Dendritic cell treated with granulocyte-macrophage colony-stimulating factor and Interleukin-4, amounts not matched to agents 40 ng/mL and 50 ng/mL, for 4 days (primary cell): Measurements from ENCODE around the gene CLDN3.
"Not testable (repeated sequence)": the region's sequence is repeated elsewhere in the genome, so short reads cannot be mapped to it uniquely, and the experiment has no call there.

ENCODE experiments used
- H3K27ac Mint-ChIP-seq: one replicate; pipeline ENCODE4 v1.8.0; 2022; ENCODE audit warnings: mild to moderate bottlenecking, mixed read lengths
- H3K27me3 Mint-ChIP-seq: one replicate; pipeline ENCODE4 v1.8.0; 2022; ENCODE audit warnings: mild to moderate bottlenecking, mixed read lengths
- H3K36me3 Mint-ChIP-seq: one replicate; pipeline ENCODE4 v1.8.0; 2022; ENCODE audit warnings: low read depth, mixed read lengths
- H3K4me1 Mint-ChIP-seq: one replicate; pipeline ENCODE4 v1.8.0; 2022; ENCODE audit warnings: low read depth, mixed read lengths
- H3K4me3 Mint-ChIP-seq: one replicate; pipeline ENCODE4 v1.8.0; 2022; ENCODE audit warnings: mild to moderate bottlenecking, moderate library complexity, mixed read lengths
- H3K9me3 Mint-ChIP-seq: one replicate; pipeline ENCODE4 v1.8.0; 2022; ENCODE audit warnings: mixed read lengths
- intact Hi-C: fragments of 100-400 bp; cut with micrococcal nuclease; formaldehyde crosslinking; loops from one replicate; pipeline ENCODE4 v1.15.0; 2022

Gene CLDN3, protein sequence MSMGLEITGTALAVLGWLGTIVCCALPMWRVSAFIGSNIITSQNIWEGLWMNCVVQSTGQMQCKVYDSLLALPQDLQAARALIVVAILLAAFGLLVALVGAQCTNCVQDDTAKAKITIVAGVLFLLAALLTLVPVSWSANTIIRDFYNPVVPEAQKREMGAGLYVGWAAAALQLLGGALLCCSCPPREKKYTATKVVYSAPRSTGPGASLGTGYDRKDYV

DNA sequence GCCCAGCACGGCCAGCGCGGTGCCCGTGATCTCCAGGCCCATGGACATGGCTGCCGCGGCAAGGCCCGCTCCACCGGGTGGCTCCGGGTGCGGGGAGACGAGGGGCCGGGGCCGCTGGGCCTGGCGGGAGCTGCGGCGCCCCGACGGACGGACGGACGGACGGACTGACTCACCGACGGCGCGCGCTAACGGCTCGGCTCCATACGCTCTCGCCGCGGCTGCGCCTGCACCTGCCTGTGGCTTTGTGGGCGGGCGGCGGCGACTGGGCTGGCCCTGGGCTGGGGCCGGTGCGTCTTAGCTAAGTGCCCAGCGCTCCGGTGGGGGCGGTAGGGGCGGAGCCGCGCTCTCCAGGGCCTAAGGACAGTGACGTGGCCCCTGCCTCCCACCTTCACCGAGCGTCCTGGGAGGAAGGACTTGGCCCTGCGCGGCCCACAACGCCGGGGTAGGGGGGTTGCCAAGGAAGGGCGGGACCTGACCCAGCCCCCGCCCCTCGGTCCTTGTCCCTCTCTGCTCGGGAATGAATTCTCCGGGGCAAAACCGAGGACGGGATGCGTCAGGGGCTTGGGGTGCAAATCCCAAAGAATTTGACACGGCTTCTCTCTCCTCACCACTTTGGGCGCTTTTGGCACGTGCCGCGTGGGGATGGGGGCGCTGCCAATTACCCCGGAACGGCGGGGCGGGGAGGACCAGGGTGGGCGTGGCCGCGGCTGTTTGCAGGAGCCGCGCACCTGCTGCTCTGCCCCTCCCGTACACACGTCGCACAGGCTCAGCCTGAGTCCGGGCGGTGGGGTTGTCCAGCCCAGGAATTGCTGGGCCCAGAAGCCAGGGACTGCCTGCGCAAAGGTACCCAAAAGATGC lies at the start of gene CLDN3:
Gene CLDN3 (minus strand): TSS at position 269 of the 858 bp plus-strand sequence. CDS start 221 bp downstream, at position 48.
- Mint-ChIP-seq H3K9me3 (no peaks in the 10 kb centered on the region), H3K36me3 (no peaks in the 10 kb centered on the region), H3K27me3 (peaks cover 76% of the 10 kb centered on the region), H3K4me3 (peak within 1 kb of the TSS; percentile 21), H3K27ac (no peak within 1 kb of the TSS), H3K4me1 (peaks cover 28% of the 10 kb centered on the region)
- intact Hi-C loops, result no loop called here

DNA sequence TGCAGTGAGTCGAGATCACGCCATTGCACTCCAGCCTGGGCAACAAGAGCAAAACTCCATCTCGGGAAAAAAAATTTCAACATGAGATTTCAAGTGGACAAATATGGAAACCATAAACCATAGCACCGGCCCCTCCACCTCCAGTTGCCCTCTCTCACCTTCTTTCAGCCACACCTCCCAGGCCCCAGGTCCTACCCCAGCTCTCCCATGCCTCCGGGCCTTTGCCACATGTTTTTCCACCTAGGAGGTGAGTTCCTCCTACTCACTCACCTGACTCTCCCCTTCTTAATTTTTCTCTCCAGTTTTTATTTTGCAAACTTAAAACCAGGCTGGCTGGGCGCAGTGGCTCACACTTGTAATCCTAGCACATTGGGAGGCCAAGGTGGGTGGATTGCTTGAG lies 47.1 kb upstream of the CLDN3 start:
- Mint-ChIP-seq H3K27me3 (peaks cover 43% of the 10 kb centered on the region), H3K36me3 (no peaks in the 10 kb centered on the region), H3K4me3 (no peak overlapping the region), H3K4me1 (peaks cover 20% of the 10 kb centered on the region), H3K9me3 (no peaks in the 10 kb centered on the region), H3K27ac (peak overlapping the region; percentile 70)
- intact Hi-C loops, result no loop called here

DNA sequence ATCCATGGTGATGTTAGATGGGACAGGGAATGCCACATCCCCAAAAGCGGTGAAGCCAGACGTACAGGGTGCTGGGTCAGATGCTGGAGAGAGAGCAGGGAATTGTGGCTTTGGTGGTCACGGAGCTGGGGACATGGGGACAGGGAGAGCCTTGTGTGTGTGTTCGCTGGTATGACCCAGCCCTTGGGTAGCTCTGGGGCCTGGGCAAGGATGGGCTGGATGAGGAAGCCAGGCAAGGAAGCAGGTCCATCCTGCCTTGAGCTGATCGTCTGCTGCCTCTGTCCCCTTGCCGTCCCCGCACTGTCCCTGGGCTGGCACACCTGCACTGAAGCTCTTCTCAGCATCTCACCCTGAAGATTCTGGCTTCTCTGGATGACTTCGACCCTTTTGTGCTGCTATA lies 45.4 kb upstream of the CLDN3 start:
- Mint-ChIP-seq H3K27ac (no peak overlapping the region), H3K4me1 (peaks cover 13% of the 10 kb centered on the region), H3K4me3 (no peak overlapping the region), H3K36me3 (no peaks in the 10 kb centered on the region), H3K9me3 (no peaks in the 10 kb centered on the region), H3K27me3 (peaks cover 45% of the 10 kb centered on the region)
- intact Hi-C loops, result no loop called here

DNA sequence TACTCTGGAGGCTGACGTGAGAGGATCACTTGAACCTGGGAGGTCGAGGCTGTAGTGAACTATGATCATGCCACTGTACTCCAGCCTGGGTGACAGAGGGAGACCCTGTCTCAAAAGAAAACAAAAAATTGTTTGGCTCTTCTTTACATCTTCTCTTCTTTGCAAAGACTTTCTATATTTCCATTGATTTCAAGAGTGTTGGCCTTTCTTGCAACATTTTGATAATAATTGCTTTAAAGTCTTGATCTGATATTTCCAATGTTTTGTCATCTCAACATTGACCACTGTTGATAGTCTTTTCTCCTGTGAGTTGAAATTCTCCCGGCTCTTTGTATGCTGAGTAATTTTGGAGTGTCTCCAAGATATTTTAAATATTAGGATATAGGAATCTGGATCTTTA lies 42.9 kb upstream of the CLDN3 start:
- H3K4me1 Mint-ChIP-seq, result peaks cover 7% of the 10 kb centered on the region
- intact Hi-C loops, result no loop called here
- no peak overlapping the region for H3K4me3 Mint-ChIP-seq
- H3K27ac Mint-ChIP-seq, result no peak overlapping the region
- no peaks in the 10 kb centered on the region for H3K36me3 Mint-ChIP-seq
- H3K27me3 Mint-ChIP-seq, result peaks cover 39% of the 10 kb centered on the region
- H3K9me3 Mint-ChIP-seq, result no peaks in the 10 kb centered on the region

DNA sequence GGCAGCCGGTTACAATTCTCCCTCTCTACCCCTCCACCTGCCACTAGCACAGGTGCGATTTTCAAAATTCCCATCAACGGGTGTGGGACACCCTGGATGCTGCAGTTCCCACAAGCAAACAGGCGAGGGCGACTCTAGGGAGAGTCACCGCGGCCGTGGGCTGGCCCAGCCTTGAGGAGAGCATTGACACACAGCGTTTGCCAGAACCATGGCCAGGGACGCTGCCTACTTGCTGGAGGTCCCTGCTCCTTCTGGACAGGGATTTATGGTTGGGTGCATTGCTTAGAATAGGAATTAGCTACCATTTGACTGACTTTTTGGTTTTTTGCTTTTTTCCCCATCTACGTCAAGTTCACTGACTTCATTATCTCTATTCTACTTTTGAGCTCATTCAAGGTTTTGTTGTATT lies 41.7 kb upstream of the CLDN3 start:
- Mint-ChIP-seq H3K9me3 (no peaks in the 10 kb centered on the region), H3K27ac (peak overlapping the region; percentile 28), H3K36me3 (no peaks in the 10 kb centered on the region), H3K4me1 (no peaks in the 10 kb centered on the region), H3K27me3 (peaks cover 34% of the 10 kb centered on the region), H3K4me3 (no peak overlapping the region)
- intact Hi-C loops, result loop anchor here (1.0 kb wide), 1 partner anchor 44 kb away; no protein-coding TSS in a partner anchor

DNA sequence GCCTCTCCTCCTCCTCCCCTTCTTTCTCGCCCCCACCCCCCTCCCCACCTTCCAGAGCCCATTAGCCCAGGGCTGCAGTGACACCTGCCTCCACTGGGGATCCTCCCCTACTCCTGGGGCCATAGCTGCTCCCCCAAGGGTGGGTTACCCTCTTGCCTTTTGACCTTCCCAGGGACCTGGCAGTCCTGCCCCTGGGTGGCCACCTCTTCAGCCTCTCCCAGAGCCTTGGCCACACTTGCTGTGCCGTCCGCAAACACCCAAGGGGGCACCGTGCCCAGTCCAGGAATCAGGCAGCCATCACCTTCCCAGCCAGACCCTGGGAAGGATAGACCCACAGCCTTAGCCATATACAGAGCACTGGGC lies 40.9 kb upstream of the CLDN3 start:
- intact Hi-C loops, result loop anchor here (1.0 kb wide), 1 partner anchor 44 kb away; no protein-coding TSS in a partner anchor
- no peaks in the 10 kb centered on the region for H3K4me1 Mint-ChIP-seq
- H3K4me3 Mint-ChIP-seq, result no peak overlapping the region
- H3K27me3 Mint-ChIP-seq, result peaks cover 34% of the 10 kb centered on the region
- H3K9me3 Mint-ChIP-seq, result no peaks in the 10 kb centered on the region
- no peaks in the 10 kb centered on the region for H3K36me3 Mint-ChIP-seq
- H3K27ac Mint-ChIP-seq, result peak overlapping the region; percentile 28

DNA sequence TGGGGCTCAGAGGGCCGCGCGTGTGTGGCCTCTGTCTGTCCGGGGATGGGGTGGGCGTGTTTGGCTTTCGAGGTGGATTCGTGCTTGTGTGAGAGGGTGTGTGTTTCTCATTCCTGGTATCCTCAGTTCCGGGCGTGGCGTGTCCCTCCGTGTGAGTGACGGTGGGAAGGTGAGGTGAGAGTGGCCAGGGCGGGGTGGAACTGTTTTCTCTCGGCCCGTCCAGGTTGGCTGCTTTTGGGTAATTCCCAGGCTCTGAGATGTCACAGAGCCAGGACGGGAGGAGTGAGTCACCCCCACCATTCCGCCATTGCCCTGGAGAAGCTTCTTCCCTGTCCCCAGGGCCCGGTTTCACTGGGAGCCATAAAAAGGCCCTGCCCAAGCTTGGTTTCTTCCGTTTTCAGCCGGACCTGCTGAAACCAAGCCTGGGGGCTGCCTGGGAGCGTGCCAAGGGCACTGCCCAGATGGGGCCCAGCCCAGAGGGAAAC lies 39.4 kb upstream of the CLDN3 start:
- Mint-ChIP-seq H3K9me3 (no peaks in the 10 kb centered on the region), H3K27me3 (peaks cover 33% of the 10 kb centered on the region), H3K4me3 (no peak overlapping the region), H3K4me1 (no peaks in the 10 kb centered on the region), H3K27ac (peak overlapping the region; percentile 4), H3K36me3 (no peaks in the 10 kb centered on the region)
- intact Hi-C loops, result no loop called here

DNA sequence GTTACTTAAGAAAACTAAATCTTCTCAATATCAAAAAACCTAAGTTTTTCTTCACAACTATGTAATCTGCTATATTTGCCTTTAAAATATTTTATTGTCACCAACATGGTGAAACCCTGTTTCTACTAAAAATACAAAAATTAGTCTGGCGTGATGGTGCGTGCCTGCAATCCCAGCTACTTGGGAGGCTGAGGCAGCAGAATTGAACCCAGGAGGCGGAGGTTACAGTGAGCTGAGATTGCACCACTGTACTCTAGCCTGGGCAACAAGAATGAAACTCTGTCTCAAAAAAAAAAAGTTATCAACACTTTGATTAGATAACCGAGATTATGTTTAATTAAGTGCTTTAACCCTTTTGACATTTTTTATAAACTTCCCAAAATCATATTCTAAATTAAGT lies 32.4 kb upstream of the CLDN3 start:
- Mint-ChIP-seq H3K4me1 (no peaks in the 10 kb centered on the region), H3K27me3 (peaks cover 31% of the 10 kb centered on the region), H3K36me3 (no peaks in the 10 kb centered on the region), H3K27ac (no peak overlapping the region), H3K9me3 (no peaks in the 10 kb centered on the region), H3K4me3 (no peak overlapping the region)
- intact Hi-C loops, result no loop called here

DNA sequence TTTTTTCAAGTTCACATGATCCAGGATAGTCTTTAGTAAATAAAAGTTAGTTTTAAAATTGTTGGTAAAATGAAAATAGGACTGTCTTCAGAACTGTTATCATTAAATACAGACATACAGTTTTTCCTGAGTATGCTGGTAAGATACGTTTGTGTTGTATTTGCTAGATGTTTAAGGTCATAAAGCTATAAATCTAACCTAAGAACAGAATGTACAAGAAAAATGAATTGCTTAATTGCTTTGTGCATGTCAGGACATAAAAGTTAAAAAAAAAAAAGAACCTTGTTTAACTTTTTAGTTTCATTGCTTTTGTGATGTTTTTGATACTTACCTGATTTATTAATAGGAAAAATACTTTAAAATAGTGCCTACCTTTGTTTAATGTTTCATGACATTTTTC lies 31.5 kb upstream of the CLDN3 start:
- H3K36me3 Mint-ChIP-seq, result no peaks in the 10 kb centered on the region
- H3K9me3 Mint-ChIP-seq, result no peaks in the 10 kb centered on the region
- intact Hi-C loops, result no loop called here
- H3K4me3 Mint-ChIP-seq, result no peak overlapping the region
- H3K27me3 Mint-ChIP-seq, result peaks cover 29% of the 10 kb centered on the region
- H3K27ac Mint-ChIP-seq, result no peak overlapping the region
- H3K4me1 Mint-ChIP-seq, result no peaks in the 10 kb centered on the region

DNA sequence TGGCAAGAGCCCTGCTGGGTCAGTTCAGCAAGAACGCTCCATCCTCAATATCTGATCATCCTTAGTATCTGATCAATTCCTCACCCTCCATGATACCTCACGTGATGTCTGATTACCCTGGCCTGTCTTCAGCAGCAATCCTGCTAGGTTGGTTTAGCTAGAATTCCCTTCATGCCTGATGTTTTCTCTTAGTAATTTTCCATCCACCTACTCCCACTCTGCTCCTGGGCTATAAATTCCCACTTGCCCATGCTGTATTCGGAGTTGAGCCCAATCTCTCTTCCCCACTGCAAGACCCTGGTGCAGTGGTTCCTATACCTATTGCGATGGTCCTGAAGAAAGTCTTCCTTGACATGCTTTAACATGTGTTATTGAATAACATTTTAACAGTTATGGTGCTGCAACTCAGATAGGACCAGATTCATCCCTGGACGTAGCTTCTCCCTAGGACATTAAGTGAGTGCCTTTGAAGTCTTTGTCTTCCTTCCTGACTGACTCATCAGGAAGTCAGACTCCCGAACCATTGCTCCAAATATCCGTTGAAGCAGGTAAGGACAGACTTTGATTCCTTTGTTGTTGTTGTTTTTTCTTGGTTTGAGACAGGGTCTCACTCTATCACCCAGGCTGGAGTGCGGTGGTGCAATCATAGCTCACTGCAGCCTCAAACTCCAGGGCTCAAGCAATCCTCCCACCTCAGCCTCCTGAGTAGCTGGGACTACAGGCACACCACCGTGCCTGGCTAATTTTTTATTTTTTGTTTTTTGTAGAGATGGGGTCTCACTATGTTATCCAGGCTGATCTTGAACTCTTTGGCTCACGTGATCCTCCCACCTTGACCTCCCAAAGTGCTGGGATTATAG lies 29.4 kb upstream of the CLDN3 start:
- Mint-ChIP-seq H3K4me3 (no peak overlapping the region), H3K36me3 (no peaks in the 10 kb centered on the region), H3K27me3 (peaks cover 26% of the 10 kb centered on the region), H3K27ac (no peak overlapping the region), H3K9me3 (no peaks in the 10 kb centered on the region), H3K4me1 (no peaks in the 10 kb centered on the region)
- intact Hi-C loops, result loop anchor here (10.0 kb wide), 1 partner anchor 225 kb away; the partner anchor contains the start of gene ELN

DNA sequence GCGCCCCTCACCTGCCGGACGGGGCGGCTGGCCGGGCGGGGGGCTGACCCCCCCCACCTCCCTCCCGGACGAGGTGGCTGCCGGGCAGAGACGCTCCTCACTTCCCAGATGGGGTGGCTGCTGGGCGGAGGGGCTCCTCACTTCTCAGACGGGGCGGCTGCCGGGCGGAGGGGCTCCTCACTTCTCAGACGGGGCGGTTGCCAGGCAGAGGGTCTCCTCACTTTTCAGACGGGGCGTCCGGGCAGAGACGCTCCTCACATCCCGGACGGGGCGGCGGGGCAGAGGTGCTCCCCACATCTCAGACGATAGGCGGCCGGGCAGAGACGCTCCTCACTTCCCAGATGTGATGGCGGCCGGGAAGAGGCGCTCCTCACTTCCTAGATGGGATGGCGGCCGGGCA lies 27.1 kb upstream of the CLDN3 start:
- not testable (repeated sequence) for H3K36me3 Mint-ChIP-seq, H3K27ac Mint-ChIP-seq, H3K4me1 Mint-ChIP-seq, H3K4me3 Mint-ChIP-seq, H3K9me3 Mint-ChIP-seq
- intact Hi-C loops, result loop anchor here (10.0 kb wide), 1 partner anchor 228 kb away; the partner anchor contains the start of gene ELN
- peaks cover 27% of the 10 kb centered on the region for H3K27me3 Mint-ChIP-seq

DNA sequence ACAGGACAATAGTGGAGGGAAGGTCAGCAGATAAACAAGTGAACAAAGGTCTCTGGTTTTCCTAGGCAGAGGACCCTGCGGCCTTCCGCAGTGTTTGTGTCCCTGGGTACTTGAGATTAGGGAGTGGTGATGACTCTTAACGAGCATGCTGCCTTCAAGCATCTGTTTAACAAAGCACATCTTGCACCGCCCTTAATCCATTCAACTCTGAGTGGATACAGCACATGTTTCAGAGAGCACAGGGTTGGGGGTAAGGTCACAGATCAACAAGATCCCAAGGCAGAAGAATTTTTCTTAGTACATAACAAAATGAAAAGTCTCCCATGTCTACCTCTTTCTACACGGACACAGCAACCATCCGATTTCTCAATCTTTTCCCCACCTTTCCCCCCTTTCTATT lies 26.6 kb upstream of the CLDN3 start:
- not testable (repeated sequence) for H3K4me1 Mint-ChIP-seq, H3K9me3 Mint-ChIP-seq, H3K27ac Mint-ChIP-seq, H3K4me3 Mint-ChIP-seq, H3K36me3 Mint-ChIP-seq
- intact Hi-C loops, result loop anchor here (10.0 kb wide), 1 partner anchor 228 kb away; the partner anchor contains the start of gene ELN
- H3K27me3 Mint-ChIP-seq, result peaks cover 27% of the 10 kb centered on the region

DNA sequence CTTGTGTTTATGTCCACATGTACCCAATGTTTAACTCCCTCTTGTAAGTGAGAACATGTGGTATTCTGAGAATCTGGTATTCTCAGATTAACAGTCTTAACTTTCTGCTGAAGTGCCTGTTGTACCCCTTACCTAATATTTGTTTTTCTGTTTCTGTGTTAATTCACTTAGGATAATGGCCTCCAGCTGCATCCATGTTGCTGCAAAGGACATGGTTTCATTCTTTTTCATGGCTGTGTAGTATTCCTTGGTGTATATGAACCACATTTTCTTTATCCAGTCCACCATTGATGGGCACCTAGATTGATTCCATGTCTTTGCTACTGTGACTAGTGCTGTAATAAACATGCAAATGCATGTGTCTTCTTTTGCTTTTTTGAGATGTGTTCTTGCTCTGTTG lies 25.1 kb upstream of the CLDN3 start:
- not testable (repeated sequence) for H3K4me1 Mint-ChIP-seq, H3K36me3 Mint-ChIP-seq, H3K9me3 Mint-ChIP-seq, H3K27ac Mint-ChIP-seq, H3K4me3 Mint-ChIP-seq
- H3K27me3 Mint-ChIP-seq, result peaks cover 25% of the 10 kb centered on the region
- intact Hi-C loops, result loop anchor here (10.0 kb wide), 1 partner anchor 230 kb away; the partner anchor contains the start of gene ELN
